ENCODE results near the gene SBNO1. TPM values are rescaled to one million over a fixed set of nuclear protein-coding genes. Genes with fewer than 3 reads are reported as not detected.
"Not testable (repeated sequence)": the region's sequence is repeated elsewhere in the genome, so short reads cannot be mapped to it uniquely, and the experiment has no call there.

SBNO1 gene
- total RNA-seq, 4 donors from 2014 or later, result 26.7 to 31.8 (median 29.9) TPM

DNA sequence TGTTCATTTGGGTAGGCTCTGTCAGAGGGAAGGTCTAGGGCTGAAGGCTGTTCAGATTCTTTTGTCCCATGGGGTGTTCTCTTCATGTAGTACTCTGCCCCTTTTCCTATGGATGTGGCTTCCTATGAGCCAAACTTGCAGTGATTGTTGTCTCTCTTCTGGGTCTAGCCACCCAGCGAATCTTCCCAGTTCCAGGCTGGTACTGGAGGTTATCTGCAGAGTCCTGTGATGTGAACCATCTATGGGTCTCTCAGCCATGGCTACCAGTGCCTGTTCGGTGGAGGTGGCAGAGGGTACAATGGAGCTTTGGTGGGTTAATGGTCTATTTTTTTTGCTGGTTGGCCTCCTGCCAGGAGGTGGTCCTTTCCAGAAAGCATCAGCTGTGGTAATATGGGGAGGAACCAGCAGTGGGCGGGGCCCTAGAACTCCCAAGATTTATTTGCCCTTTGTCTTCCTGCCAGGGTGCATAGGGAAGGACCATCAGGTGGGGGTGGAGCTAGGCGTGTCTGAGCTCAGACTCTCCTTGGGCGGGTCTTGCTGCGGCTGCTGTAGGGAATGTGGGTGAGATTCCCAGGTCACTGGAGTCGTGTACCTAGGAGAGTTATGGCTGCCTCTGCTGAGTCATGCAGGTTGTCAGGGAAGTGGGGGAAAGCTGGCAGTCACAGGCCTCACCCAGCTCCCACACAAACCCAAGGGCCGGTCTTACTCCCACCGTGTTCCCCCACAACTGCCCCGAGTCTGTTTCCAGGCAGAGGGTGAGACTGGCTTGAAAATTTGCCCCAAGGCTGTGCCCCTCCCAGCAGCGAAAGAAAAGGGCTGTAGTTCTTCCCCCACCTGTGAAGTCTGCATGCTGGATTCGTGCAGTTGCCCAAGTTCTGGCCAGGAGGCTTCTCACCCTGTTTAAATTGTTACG lies 113.9 kb downstream of the SBNO1 start:
- H3K9me3 ChIP-seq, result no peaks in the 10 kb centered on the region
- intact Hi-C loops (cut with DNase I), result no loop called here
- DNase-seq (ENCODE audit: extremely low spot score), result no peak

GRCh38 chr12:123248996-123249741 lies 115.5 kb downstream of the SBNO1 start:
- H3K9me3 ChIP-seq; H3K4me3 ChIP-seq; intact Hi-C loops (cut with DNase I); H3K27me3 ChIP-seq; DNase-seq (ENCODE audit: extremely low spot score); H3K27ac ChIP-seq (replicated peaks in 1 of 4): not testable (repeated sequence)
- Histone ChIP-seq H3K4me1 (peaks cover 22 to 37% (median 27%) of the 10 kb centered on the region in 4 donors), H3K36me3 (peaks cover 0 to 22% (median 14%) of the 10 kb centered on the region in 4 donors)
- 97% methylated on average over 14 of the region's 26 CpGs for WGBS

More for the DNA sequence above, 113.9 kb downstream of the SBNO1 start:
- Histone ChIP-seq H3K27ac (replicated peaks in 1 of 4) (no peak overlapping the region), H3K4me3 (no peak overlapping the region), H3K27me3 (no peaks in the 10 kb centered on the region), H3K36me3 (peaks cover 0 to 38% (median 27%) of the 10 kb centered on the region in 4 donors), H3K4me1 (peaks cover 25 to 44% (median 31%) of the 10 kb centered on the region in 4 donors)
- WGBS, result 85% methylated on average over 13 of the region's 13 CpGs
- TF ChIP-seq CTCF (IDR thresholded peaks at IDR 0.05) (no peak), EP300 (IDR thresholded peaks at IDR 0.05) (no peak), POLR2AphosphoS5 (IDR thresholded peaks at IDR 0.05) (no peak), POLR2A (IDR thresholded peaks at IDR 0.05; ENCODE audit: low read depth) (no peak)

DNA sequence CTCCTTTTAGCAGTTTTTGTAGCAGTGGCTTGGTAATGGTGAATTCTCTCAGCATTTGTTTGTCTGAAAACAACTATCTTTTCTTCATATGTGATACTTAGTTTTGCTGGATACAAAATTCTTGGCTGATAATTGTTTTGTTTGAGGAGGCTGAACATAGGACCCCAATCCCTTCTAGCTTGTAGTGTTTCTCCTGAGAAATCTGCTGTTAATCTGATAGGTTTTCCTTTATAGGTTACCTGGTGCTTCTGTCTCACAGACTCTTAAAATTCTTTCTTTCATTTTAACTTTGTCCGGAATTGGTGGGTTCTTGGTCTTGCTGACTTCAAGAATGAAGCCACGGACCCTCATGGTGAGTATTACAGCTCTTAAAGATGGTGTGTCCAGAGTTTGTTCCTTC lies 116.5 kb downstream of the SBNO1 start:
- H3K27ac ChIP-seq (replicated peaks in 1 of 4); intact Hi-C loops (cut with DNase I); DNase-seq (ENCODE audit: extremely low spot score); H3K27me3 ChIP-seq; H3K4me3 ChIP-seq; H3K9me3 ChIP-seq: not testable (repeated sequence)
- peaks cover 15 to 39% (median 27%) of the 10 kb centered on the region in 4 donors for H3K4me1 ChIP-seq
- 100% methylated on average over 2 of the region's 2 CpGs for WGBS
- peaks cover 0 to 13% (median 8%) of the 10 kb centered on the region in 4 donors for H3K36me3 ChIP-seq

DNA sequence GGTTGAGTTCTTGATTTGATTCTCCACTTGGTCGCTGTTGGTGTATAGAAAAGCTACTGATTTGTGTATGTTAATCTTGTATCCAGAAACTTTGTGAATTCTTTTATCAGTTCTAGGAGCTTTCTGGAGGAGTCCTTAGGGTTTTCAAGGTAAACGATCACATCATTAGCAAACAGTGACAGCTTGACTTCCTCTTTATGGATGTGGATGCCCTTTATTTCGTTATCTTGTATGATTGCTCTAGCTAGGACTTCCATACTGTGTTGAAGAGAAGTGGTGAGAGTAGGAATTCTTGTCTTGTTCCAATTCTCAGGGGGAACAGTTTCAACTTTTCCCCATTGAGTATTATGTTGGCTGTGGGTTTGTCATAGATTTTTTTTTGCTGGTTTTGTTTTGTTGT lies 119.0 kb downstream of the SBNO1 start:
- intact Hi-C loops (cut with DNase I), result no loop called here
- TF ChIP-seq POLR2A (IDR thresholded peaks at IDR 0.05; ENCODE audit: low read depth) (no peak), CTCF (IDR thresholded peaks at IDR 0.05) (no peak), EP300 (IDR thresholded peaks at IDR 0.05) (no peak), POLR2AphosphoS5 (IDR thresholded peaks at IDR 0.05) (no peak)
- WGBS, result 97% methylated on average over 3 of the region's 3 CpGs
- no peaks in the 10 kb centered on the region for H3K9me3 ChIP-seq
- no peaks in the 10 kb centered on the region for H3K27me3 ChIP-seq
- H3K4me3 ChIP-seq, result no peak overlapping the region
- peaks cover 13 to 35% (median 24%) of the 10 kb centered on the region in 4 donors for H3K4me1 ChIP-seq
- no peak overlapping the region for H3K27ac ChIP-seq (replicated peaks in 1 of 4)
- peaks cover 0 to 19% (median 10%) of the 10 kb centered on the region in 4 donors for H3K36me3 ChIP-seq
- DNase-seq (ENCODE audit: extremely low spot score), result no peak

GRCh38 chr12:123243671-123244262 lies 120.9 kb downstream of the SBNO1 start:
- no peak overlapping the region for H3K27ac ChIP-seq (replicated peaks in 1 of 4)
- intact Hi-C loops (cut with DNase I), result no loop called here
- WGBS, result 71% methylated on average over 7 of the region's 7 CpGs

More at GRCh38 chr12:123243671-123244262, 120.9 kb downstream of the SBNO1 start:
- Histone ChIP-seq H3K27me3 (no peaks in the 10 kb centered on the region), H3K36me3 (peaks cover 0 to 12% (median 6%) of the 10 kb centered on the region in 4 donors), H3K9me3 (no peaks in the 10 kb centered on the region), H3K4me3 (no peak overlapping the region), H3K4me1 (peaks cover 10 to 26% (median 19%) of the 10 kb centered on the region in 4 donors)
- no peak for DNase-seq (ENCODE audit: extremely low spot score)
- TF ChIP-seq POLR2A (IDR thresholded peaks at IDR 0.05; ENCODE audit: low read depth) (no peak), CTCF (IDR thresholded peaks at IDR 0.05) (no peak), POLR2AphosphoS5 (IDR thresholded peaks at IDR 0.05) (no peak), EP300 (IDR thresholded peaks at IDR 0.05) (no peak)
